HepG2 (cell line): ENCODE measurements around the gene CARMIL1. TPM values are rescaled to one million over a fixed set of nuclear protein-coding genes. Genes with fewer than 3 reads are reported as not detected.

Experiments
- ARHGAP35 ChIP-seq: sonication (generic); formaldehyde crosslinking; IDR thresholded peaks from 2 replicates; pipeline ENCODE4 v1.9.0; 2022; ENCODE audit warnings: mild to moderate bottlenecking, inconsistent platforms, moderate library complexity, missing genetic modification reagents, borderline replicate concordance
- BHLHE40 ChIP-seq: IDR thresholded peaks from 2 replicates; pipeline ENCODE4 v1.6.1; 2011; ENCODE audit warnings: low read length, improper control_type of control experiment
- CREB1 ChIP-seq, 2 experiments: fragments of 450-650 bp in 1 of 2; IDR thresholded peaks; 2 replicates each; pipeline ENCODE4 v1.6.1; 2016 to 2017; ENCODE audit warnings: control low read depth in 1 of 2, mild to moderate bottlenecking in 1 of 2, missing compliant biosample characterization in 1 of 2, missing genetic modification characterization in 1 of 2
- CREM ChIP-seq, 2 experiments: sonication (generic) in 1 of 2; formaldehyde crosslinking in 1 of 2; IDR thresholded peaks; 2 replicates each; pipeline versions ENCODE4 v1.4.0 to v1.6.1; 2016 to 2020; ENCODE audit warnings: antibody characterized with exemption in 1 of 2, mild to moderate bottlenecking in 1 of 2, missing genetic modification reagents in 1 of 2
- FLYWCH1 ChIP-seq: sonication (generic); formaldehyde crosslinking; IDR thresholded peaks from 2 replicates; pipeline ENCODE4 v1.8.1; 2023; ENCODE audit warnings: mild to moderate bottlenecking, missing genetic modification reagents
- FOXJ3 ChIP-seq: sonication (generic); formaldehyde crosslinking; IDR thresholded peaks from 2 replicates; pipeline ENCODE4 v1.4.0; 2020; ENCODE audit warnings: missing genetic modification reagents, mild to moderate bottlenecking, borderline replicate concordance
- FOXO1 ChIP-seq: sonication (generic); formaldehyde crosslinking; IDR thresholded peaks from 2 replicates; pipeline ENCODE4 v1.4.0; 2020; ENCODE audit warnings: missing genetic modification reagents
- FOXP1 ChIP-seq, 2 experiments: fragments of 450-650 bp in 1 of 2; IDR thresholded peaks; 2 replicates each; pipeline ENCODE4 v1.6.1; 2017 to 2018; ENCODE audit warnings: antibody characterized with exemption in 1 of 2
- GATAD2A ChIP-seq: IDR thresholded peaks from 2 replicates; pipeline ENCODE4 v1.6.1; 2016
- HDAC2 ChIP-seq: sonication (generic); formaldehyde crosslinking; IDR thresholded peaks from 2 replicates; pipeline ENCODE4 v1.4.0; 2020; ENCODE audit warnings: missing genetic modification reagents
- IKZF5 ChIP-seq: IDR thresholded peaks from 2 replicates; pipeline ENCODE4 v1.6.1; 2018; ENCODE audit warnings: missing genetic modification reagents, mild to moderate bottlenecking, missing compliant biosample characterization
- KLF16 ChIP-seq, 2 experiments: sonication (generic) in 1 of 2; formaldehyde crosslinking in 1 of 2; IDR thresholded peaks; 2 replicates each; pipeline versions ENCODE4 v1.6.1 to v1.8.0; 2016 to 2023; ENCODE audit warnings: missing genetic modification reagents in 2 of 2, missing compliant biosample characterization in 1 of 2
- NCOA2 ChIP-seq: sonication (generic); formaldehyde crosslinking; IDR thresholded peaks from 2 replicates; pipeline ENCODE4 v1.8.0; 2022; ENCODE audit warnings: inconsistent platforms
- NR2F6 ChIP-seq, 2 experiments: IDR thresholded peaks; 2 replicates each; pipeline ENCODE4 v1.6.1; 2016; ENCODE audit warnings: antibody characterized with exemption in 1 of 2, mild to moderate bottlenecking in 1 of 2
- ONECUT2 ChIP-seq: sonication (generic); formaldehyde crosslinking; IDR thresholded peaks from 2 replicates; pipeline ENCODE4 v1.4.0; 2020; ENCODE audit warnings: missing genetic modification reagents
- RARA ChIP-seq: IDR thresholded peaks from 2 replicates; pipeline ENCODE4 v1.6.1; 2016; ENCODE audit warnings: missing genetic modification reagents, missing compliant biosample characterization
- SAP130 ChIP-seq: IDR thresholded peaks from 2 replicates; pipeline ENCODE4 v1.6.1; 2016; ENCODE audit warnings: low read depth
- SOX6 ChIP-seq, 2 experiments: fragments of 450-650 bp in 1 of 2; sonication (generic) in 1 of 2; formaldehyde crosslinking in 1 of 2; IDR thresholded peaks; 2 replicates each; pipeline versions ENCODE4 v1.4.0 to v1.6.1; 2017 to 2020; ENCODE audit warnings: antibody characterized with exemption in 1 of 2, mild to moderate bottlenecking in 1 of 2, missing genetic modification reagents in 1 of 2
- TBP ChIP-seq: sonication (generic); formaldehyde crosslinking; IDR thresholded peaks from 2 replicates; pipeline ENCODE4 v1.5.0; 2020; ENCODE audit warnings: missing genetic modification reagents
- ZNF569 ChIP-seq: sonication (generic); formaldehyde crosslinking; IDR thresholded peaks from 2 replicates; pipeline ENCODE4 v1.5.0; 2020; ENCODE audit warnings: mild to moderate bottlenecking, missing genetic modification reagents, moderate library complexity, borderline replicate concordance
- ZNF670 ChIP-seq: sonication (generic); formaldehyde crosslinking; IDR thresholded peaks from 2 replicates; pipeline ENCODE4 v1.8.0; 2022; ENCODE audit warnings: mild to moderate bottlenecking, missing genetic modification reagents, borderline replicate concordance
- polyA plus RNA-seq, 8 experiments: library from polyadenylated mRNA; depleted of rRNA in 3 of 8; stranded (reverse) in 7 of 8; unstranded in 1 of 8; fragments of >200 nt; fragmentation: Illumina TruSeq in 4 of 8; extraction: Trizol in 4 of 8; gene quantifications; 2 replicates each; pipeline versions ENCODE4 v1.2.1 to v1.2.3, GENCODE V29; 2011 to 2016; ENCODE audit warnings: low read depth in 4 of 8, missing spikeins in 1 of 8, mixed read lengths in 1 of 8; ENCODE audit not compliant: insufficient read depth in 1 of 8
- total RNA-seq, 5 experiments: library from RNA; depleted of rRNA; stranded (reverse); fragments of >200 nt; fragmentation: Illumina TruSeq; extraction: Trizol; gene quantifications; 2 replicates each; pipeline ENCODE4 v1.2.3, GENCODE V29; 2016; ENCODE audit warnings: low read depth in 1 of 5
- TF ChIP-seq, protein P1 (sequence below): sonication (generic); formaldehyde crosslinking; IDR thresholded peaks from 2 replicates; pipeline ENCODE4 v1.5.1; 2020; ENCODE audit warnings: missing genetic modification reagents, mild to moderate bottlenecking, borderline replicate concordance
- TF ChIP-seq, protein P2 (sequence below): IDR thresholded peaks from 2 replicates; pipeline ENCODE4 v1.6.1; 2016; ENCODE audit warnings: mild to moderate bottlenecking

CARMIL1 gene
- total and polyA plus RNA-seq, 2 of the 13 experiments (the other 11 are each of a cell fraction or from before 2014, with no cell fraction given): 1.8 to 2.6 TPM

GRCh38 chr6:25596928-25597818 is 318.0 kb downstream of the CARMIL1 start (continued):
- no peak for TF ChIP-seq CREB1 (IDR thresholded peaks at IDR 0.05)
- peak; percentile 66 for TF ChIP-seq CREB1 (CRISPR knock-in tag; IDR thresholded peaks at IDR 0.05)
- peak in 1 of 2 experiments; percentile 80; a peak in 1 of 4 replicates for TF ChIP-seq KLF16 (CRISPR knock-in tag; IDR thresholded peaks at IDR 0.05)
- no peak for TF ChIP-seq SAP130 (CRISPR knock-in tag)
- peak; percentile 43; the same call in 1 of the 2 replicates for TF ChIP-seq IKZF5 (CRISPR knock-in tag)
- TF ChIP-seq SOX6 (IDR thresholded peaks at IDR 0.05): no peak
- TF ChIP-seq SOX6 (CRISPR knock-in tag; IDR thresholded peaks at IDR 0.05): peak; percentile 92
- 0 out of 2 replicates have a peak, but pooled peaks have one; percentile 21 for TF ChIP-seq HDAC2 (CRISPR knock-in tag)
- TF ChIP-seq FOXP1 (IDR thresholded peaks at IDR 0.05): no peak
- peak; percentile 78 for TF ChIP-seq FOXP1 (CRISPR knock-in tag; IDR thresholded peaks at IDR 0.05)
- TF ChIP-seq ARHGAP35 (CRISPR knock-in tag): no peak
- TF ChIP-seq FOXJ3 (CRISPR knock-in tag): peak; percentile 58; the same call in 1 of the 2 replicates
- no peak for TF ChIP-seq BHLHE40
- peak; percentile 67; the same call in 1 of the 2 replicates for TF ChIP-seq ONECUT2 (CRISPR knock-in tag)
- peak; percentile 59; the same call in 1 of the 2 replicates for TF ChIP-seq NCOA2
- TF ChIP-seq, protein P1, sequence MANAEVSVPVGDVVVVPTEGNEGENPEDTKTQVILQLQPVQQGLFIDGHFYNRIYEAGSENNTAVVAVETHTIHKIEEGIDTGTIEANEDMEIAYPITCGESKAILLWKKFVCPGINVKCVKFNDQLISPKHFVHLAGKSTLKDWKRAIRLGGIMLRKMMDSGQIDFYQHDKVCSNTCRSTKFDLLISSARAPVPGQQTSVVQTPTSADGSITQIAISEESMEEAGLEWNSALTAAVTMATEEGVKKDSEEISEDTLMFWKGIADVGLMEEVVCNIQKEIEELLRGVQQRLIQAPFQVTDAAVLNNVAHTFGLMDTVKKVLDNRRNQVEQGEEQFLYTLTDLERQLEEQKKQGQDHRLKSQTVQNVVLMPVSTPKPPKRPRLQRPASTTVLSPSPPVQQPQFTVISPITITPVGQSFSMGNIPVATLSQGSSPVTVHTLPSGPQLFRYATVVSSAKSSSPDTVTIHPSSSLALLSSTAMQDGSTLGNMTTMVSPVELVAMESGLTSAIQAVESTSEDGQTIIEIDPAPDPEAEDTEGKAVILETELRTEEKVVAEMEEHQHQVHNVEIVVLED (CRISPR knock-in tag): 0 out of 2 replicates have a peak, but pooled peaks have one; percentile 11
- TF ChIP-seq, protein P2, sequence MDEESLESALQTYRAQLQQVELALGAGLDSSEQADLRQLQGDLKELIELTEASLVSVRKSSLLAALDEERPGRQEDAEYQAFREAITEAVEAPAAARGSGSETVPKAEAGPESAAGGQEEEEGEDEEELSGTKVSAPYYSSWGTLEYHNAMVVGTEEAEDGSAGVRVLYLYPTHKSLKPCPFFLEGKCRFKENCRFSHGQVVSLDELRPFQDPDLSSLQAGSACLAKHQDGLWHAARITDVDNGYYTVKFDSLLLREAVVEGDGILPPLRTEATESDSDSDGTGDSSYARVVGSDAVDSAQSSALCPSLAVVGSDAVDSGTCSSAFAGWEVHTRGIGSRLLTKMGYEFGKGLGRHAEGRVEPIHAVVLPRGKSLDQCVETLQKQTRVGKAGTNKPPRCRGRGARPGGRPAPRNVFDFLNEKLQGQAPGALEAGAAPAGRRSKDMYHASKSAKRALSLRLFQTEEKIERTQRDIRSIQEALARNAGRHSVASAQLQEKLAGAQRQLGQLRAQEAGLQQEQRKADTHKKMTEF (CRISPR knock-in tag): 0 out of 2 replicates have a peak, but pooled peaks have one; percentile 48
- no peak for TF ChIP-seq ZNF569
- peak; percentile 30; the same call in 1 of the 2 replicates for TF ChIP-seq NR2F6 (IDR thresholded peaks at IDR 0.05)
- no peak for TF ChIP-seq NR2F6 (CRISPR knock-in tag; IDR thresholded peaks at IDR 0.05)
- no peak for TF ChIP-seq FLYWCH1 (CRISPR knock-in tag)
- TF ChIP-seq ZNF670 (CRISPR knock-in tag): peak; percentile 26; the same call in 1 of the 2 replicates
- no peak for TF ChIP-seq FOXO1
- no peak for TF ChIP-seq TBP (CRISPR knock-in tag)
- peak; percentile 45 for TF ChIP-seq RARA
- peak; percentile 93 for TF ChIP-seq GATAD2A (CRISPR knock-in tag)
- TF ChIP-seq CREM (IDR thresholded peaks at IDR 0.05): peak; percentile 55; the same call in 1 of the 2 replicates
- no peak for TF ChIP-seq CREM (CRISPR knock-in tag; IDR thresholded peaks at IDR 0.05)
